Mesothelial cell of epicardium (in vitro differentiated cells): ENCODE results near the gene SPANXB1. TPM values are rescaled to one million over a fixed set of nuclear protein-coding genes. Genes with fewer than 3 reads are reported as not detected.
"Not testable (repeated sequence)": the region's sequence is repeated elsewhere in the genome, so short reads cannot be mapped to it uniquely, and the experiment has no call there.

Experiments
- DNase-seq, 2 experiments: peaks; one replicate each; pipeline ENCODE4 v3.0.0; 2021; ENCODE audit warnings: low spot score in 2 of 2; ENCODE audit not compliant: unreplicated experiment in 2 of 2
- H3K27ac Mint-ChIP-seq: 2 replicates; pipeline ENCODE4 v1.8.0; 2021; ENCODE audit warnings: mixed read lengths
- H3K27me3 Mint-ChIP-seq: 2 replicates; pipeline ENCODE4 v1.8.0; 2021; ENCODE audit warnings: low read depth, mixed read lengths
- H3K36me3 Mint-ChIP-seq: 2 replicates; pipeline ENCODE4 v1.8.0; 2021; ENCODE audit warnings: mixed read lengths
- H3K4me1 Mint-ChIP-seq: 2 replicates; pipeline ENCODE4 v1.8.0; 2021; ENCODE audit warnings: mixed read lengths
- H3K4me3 Mint-ChIP-seq: 2 replicates; pipeline ENCODE4 v1.8.0; 2021; ENCODE audit warnings: mild to moderate bottlenecking, moderate library complexity, mixed read lengths
- H3K9me3 Mint-ChIP-seq: 2 replicates; pipeline ENCODE4 v1.8.0; 2021; ENCODE audit warnings: mixed read lengths
- total RNA-seq: library from RNA; stranded (reverse); gene quantifications from 3 replicates; pipeline ENCODE4 v1.2.1, GENCODE V29; 2021

SPANXB1 gene
- total RNA-seq, 1 donor from 2014 or later: 4.2 TPM

DNA sequence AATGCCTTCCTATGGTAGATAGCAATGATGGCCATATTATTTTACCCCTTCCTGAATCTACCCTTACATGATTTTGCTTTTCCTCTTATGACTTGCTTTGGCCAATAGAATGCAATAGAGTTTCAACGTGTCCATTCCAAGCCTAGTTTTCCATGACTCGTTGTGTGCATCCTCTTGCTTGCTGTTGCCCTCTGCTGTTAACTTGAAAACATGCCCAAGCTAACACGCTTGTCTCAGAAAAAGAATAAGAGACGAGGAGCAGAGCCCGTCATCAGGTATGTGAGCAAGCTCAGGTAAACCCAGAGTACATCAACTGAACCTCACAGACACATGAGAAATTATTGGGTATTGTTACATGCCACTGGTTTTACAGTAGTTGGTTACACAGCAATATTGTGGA lies 49.7 kb downstream of the SPANXB1 start:
- H3K27me3 Mint-ChIP-seq, H3K4me3 Mint-ChIP-seq, H3K4me1 Mint-ChIP-seq, H3K27ac Mint-ChIP-seq, DNase-seq, H3K9me3 Mint-ChIP-seq, H3K36me3 Mint-ChIP-seq: not testable (repeated sequence)

Other genes starting within 250 kb of the SPANXB1 start
- 52.2 to 54.9 TPM (median 54.2 TPM) in 3 replicates for gene LDOC1, start 174.5 kb downstream of the SPANXB1 start, total RNA-seq
- gene SPANXC, start 239.9 kb downstream of the SPANXB1 start, total RNA-seq: 0.82 TPM in 1 of 3 replicates, not detected in the others